H9 (cell line): ENCODE results near the gene VIPR2. TPM values are rescaled to one million over a fixed set of nuclear protein-coding genes. Genes with fewer than 3 reads are reported as not detected.

Experiments
- DNase-seq: peaks from one replicate; pipeline ENCODE4 v3.0.0-alpha.2; 2017
- H2AFZ ChIP-seq: one replicate; pipeline ENCODE4 v1.6.1; 2013; ENCODE audit warnings: mild to moderate bottlenecking, low read length, control low read depth, moderate library complexity
- H2AK5ac ChIP-seq: 2 replicates; pipeline ENCODE4 v1.6.1; 2013; ENCODE audit warnings: low read length, control low read depth, mixed read lengths; ENCODE audit not compliant: insufficient read length
- H2BK120ac ChIP-seq: one replicate; pipeline ENCODE4 v1.6.1; 2013; ENCODE audit warnings: low read depth, mild to moderate bottlenecking, low read length, control low read depth, inconsistent platforms; ENCODE audit not compliant: poor library complexity, severe bottlenecking
- H2BK12ac ChIP-seq: 2 replicates; pipeline ENCODE4 v1.6.1; 2013; ENCODE audit warnings: low read length, control low read depth, mixed read lengths, low read depth; ENCODE audit not compliant: insufficient read length
- H2BK15ac ChIP-seq: 2 replicates; pipeline ENCODE4 v1.6.1; 2013; ENCODE audit warnings: low read depth, low read length, control low read depth
- H2BK20ac ChIP-seq: one replicate; pipeline ENCODE4 v1.6.1; 2013; ENCODE audit warnings: low read depth, mild to moderate bottlenecking, low read length, control low read depth, inconsistent platforms; ENCODE audit not compliant: poor library complexity, severe bottlenecking
- H2BK5ac ChIP-seq: 2 replicates; pipeline ENCODE4 v1.6.1; 2013; ENCODE audit warnings: low read length, control low read depth, mixed read lengths; ENCODE audit not compliant: insufficient read length
- H3K14ac ChIP-seq: 2 replicates; pipeline ENCODE4 v1.6.1; 2013; ENCODE audit warnings: low read length, control low read depth; ENCODE audit not compliant: insufficient read depth
- H3K18ac ChIP-seq: 2 replicates; pipeline ENCODE4 v1.6.1; 2013; ENCODE audit warnings: low read depth, mild to moderate bottlenecking, mixed read lengths, low read length, control low read depth; ENCODE audit not compliant: insufficient read length
- H3K23ac ChIP-seq: 2 replicates; pipeline ENCODE4 v1.6.1; 2013; ENCODE audit warnings: low read length, control low read depth, mixed read lengths, low read depth; ENCODE audit not compliant: insufficient read length
- H3K23me2 ChIP-seq: 2 replicates; pipeline ENCODE4 v1.6.1; 2013; ENCODE audit warnings: low read depth, mild to moderate bottlenecking, mixed read lengths, low read length, control low read depth; ENCODE audit not compliant: insufficient read length, poor library complexity, severe bottlenecking
- H3K27ac ChIP-seq: 2 replicates; pipeline ENCODE4 v1.5.1; 2013; ENCODE audit warnings: low read length, control low read depth, mixed read lengths, low read depth; ENCODE audit not compliant: insufficient read length
- H3K27me3 ChIP-seq: 2 replicates; pipeline ENCODE4 v1.6.1; 2013; ENCODE audit warnings: low read length, control low read depth, inconsistent platforms; ENCODE audit not compliant: insufficient read depth
- H3K4ac ChIP-seq: 2 replicates; pipeline ENCODE4 v1.6.1; 2013; ENCODE audit warnings: low read depth, mild to moderate bottlenecking, control low read depth, inconsistent platforms, low read length, moderate library complexity
- H3K4me1 ChIP-seq: 2 replicates; pipeline ENCODE4 v1.6.1; 2013; ENCODE audit warnings: low read length, control low read depth, inconsistent platforms; ENCODE audit not compliant: insufficient read depth
- H3K4me2 ChIP-seq: 2 replicates; pipeline ENCODE4 v1.6.1; 2013; ENCODE audit warnings: low read length, control low read depth, mixed read lengths; ENCODE audit not compliant: insufficient read length, insufficient read depth
- H3K56ac ChIP-seq: 2 replicates; pipeline ENCODE4 v1.6.1; 2013; ENCODE audit warnings: low read depth, mild to moderate bottlenecking, mixed read lengths, low read length, control low read depth; ENCODE audit not compliant: insufficient read length
- H3K79me1 ChIP-seq: 2 replicates; pipeline ENCODE4 v1.6.1; 2013; ENCODE audit warnings: low read depth, mild to moderate bottlenecking, moderate library complexity, low read length, control low read depth, inconsistent platforms; ENCODE audit not compliant: insufficient read depth, poor library complexity, severe bottlenecking
- H3K79me2 ChIP-seq: 2 replicates; pipeline ENCODE4 v1.6.1; 2013; ENCODE audit warnings: low read length, control low read depth, inconsistent platforms; ENCODE audit not compliant: insufficient read depth
- H3K9ac ChIP-seq: 2 replicates; pipeline ENCODE4 v1.6.1; 2013; ENCODE audit warnings: low read length, control low read depth, mixed read lengths; ENCODE audit not compliant: insufficient read length; ENCODE audit errors: extremely low read depth
- H3K9me3 ChIP-seq: one replicate; pipeline ENCODE4 v1.6.1; 2013; ENCODE audit warnings: low read depth, low read length, inconsistent platforms; ENCODE audit not compliant: control insufficient read depth
- H3T11ph ChIP-seq: one replicate; pipeline ENCODE4 v1.6.1; 2013; ENCODE audit warnings: mild to moderate bottlenecking, low read length, control low read depth, inconsistent platforms
- H4K20me1 ChIP-seq: one replicate; pipeline ENCODE4 v1.6.1; 2013; ENCODE audit not compliant: control insufficient read depth, insufficient read length, insufficient read depth
- H4K5ac ChIP-seq: 2 replicates; pipeline ENCODE4 v1.6.1; 2013; ENCODE audit warnings: low read depth, mild to moderate bottlenecking, mixed read lengths, low read length, control low read depth; ENCODE audit not compliant: insufficient read length
- H4K8ac ChIP-seq: replicated peaks from 2 replicates; pipeline ENCODE4 v1.6.1; 2013; ENCODE audit warnings: low read length, control low read depth, mixed read lengths, low read depth; ENCODE audit not compliant: insufficient read length
- H4K91ac ChIP-seq: 2 replicates; pipeline ENCODE4 v1.6.1; 2013; ENCODE audit warnings: low read depth, mild to moderate bottlenecking, moderate library complexity, mixed read lengths, low read length, control low read depth; ENCODE audit not compliant: insufficient read length
- H3K27ac Mint-ChIP-seq, 3 experiments: 2 replicates in 2 of 3; 3 replicates in 1 of 3; pipeline ENCODE4 v1.8.0; 2020 to 2021; ENCODE audit warnings: mixed read lengths in 3 of 3, mild to moderate bottlenecking in 1 of 3, moderate library complexity in 1 of 3
- H3K27me3 Mint-ChIP-seq: 2 replicates; pipeline ENCODE4 v1.8.0; 2021; ENCODE audit warnings: low read depth, mild to moderate bottlenecking, moderate library complexity, mixed read lengths
- H3K36me3 Mint-ChIP-seq, 3 experiments: 2 replicates in 2 of 3; 3 replicates in 1 of 3; pipeline ENCODE4 v1.8.0; 2020 to 2021; ENCODE audit warnings: low read depth in 3 of 3, mixed read lengths in 3 of 3; ENCODE audit not compliant: insufficient read depth in 1 of 3
- H3K4me1 Mint-ChIP-seq, 2 experiments: 2 replicates each; pipeline ENCODE4 v1.8.0; 2020; ENCODE audit warnings: mixed read lengths in 2 of 2
- H3K4me3 Mint-ChIP-seq, 2 experiments: 2 replicates in 1 of 2; 3 replicates in 1 of 2; pipeline ENCODE4 v1.8.0; 2020 to 2021; ENCODE audit warnings: mild to moderate bottlenecking in 2 of 2, mixed read lengths in 2 of 2, moderate library complexity in 1 of 2
- H3K9me3 Mint-ChIP-seq, 2 experiments: 2 replicates in 1 of 2; 3 replicates in 1 of 2; pipeline ENCODE4 v1.8.0; 2020; ENCODE audit warnings: mild to moderate bottlenecking in 2 of 2, mixed read lengths in 2 of 2, moderate library complexity in 1 of 2
- WGBS: extraction: QIAGEN DNeasy Blood & Tissue Kit; methylation state at CpG from one replicate; pipeline ENCODE4 v1.1.7; 2013; ENCODE audit warnings: missing lambda C conversion rate, low lambda C conversion rate, mixed read lengths; ENCODE audit not compliant: insufficient read length; ENCODE audit errors: extremely low coverage; 5-methylcytosine and 5-hydroxymethylcytosine counted together
- total RNA-seq: library from RNA; stranded (reverse); gene quantifications from 2 replicates; pipeline ENCODE4 v1.2.1, GENCODE V29; 2021
- TF ChIP-seq, protein P1 (sequence below): fragments of 200-600 bp; sonication (generic); conservative IDR thresholded peaks from 3 replicates; pipeline ENCODE4 v1.8.0; 2021; ENCODE audit warnings: antibody characterized with exemption, mild to moderate bottlenecking

The VIPR2 gene
- total RNA-seq, 1 experiment from 2014 or later: 1.6 TPM

DNA sequence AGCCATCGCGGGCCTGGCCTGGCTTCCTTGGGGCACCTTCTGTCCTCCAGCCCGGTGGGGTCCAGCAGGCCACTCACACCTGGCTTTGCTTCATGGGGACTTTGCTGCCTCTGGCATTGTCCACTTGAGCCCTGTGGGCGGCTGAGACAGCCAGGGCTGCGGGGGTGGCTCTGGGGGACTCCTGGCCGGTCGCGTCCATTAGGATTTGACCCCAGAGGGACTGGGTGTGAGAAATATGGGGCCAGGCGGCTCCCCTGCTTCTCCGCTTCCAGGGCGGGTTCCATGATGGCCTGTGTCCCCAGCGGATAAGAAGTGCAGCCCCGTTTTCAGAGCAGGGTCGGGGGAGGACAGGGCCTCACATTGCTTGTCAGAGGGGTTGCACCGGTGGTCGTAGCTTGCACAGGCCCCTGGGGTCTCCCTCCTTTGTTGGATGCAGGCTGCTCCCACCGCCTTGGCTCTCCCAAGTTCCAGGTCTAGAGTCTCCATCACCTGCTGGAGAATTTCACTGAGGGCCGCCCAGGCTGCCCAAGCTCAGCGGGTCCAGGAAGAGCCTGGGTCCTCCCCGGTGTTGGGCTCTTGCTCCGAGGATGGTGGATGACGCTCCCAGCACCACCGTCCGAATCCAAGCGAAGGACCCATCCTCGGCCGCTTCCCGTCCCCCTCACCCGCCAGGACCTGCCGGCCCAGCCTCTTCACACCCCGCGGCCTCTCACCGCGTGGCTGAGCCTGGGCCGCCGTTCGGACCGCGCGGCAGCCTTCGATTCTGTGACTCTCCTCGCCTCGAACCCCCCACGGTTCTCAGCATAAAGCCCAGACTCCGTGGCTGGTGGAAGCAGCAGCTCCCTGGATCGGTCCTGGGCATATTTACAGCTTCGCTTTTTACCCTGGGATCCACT, 148.2 kb downstream of the VIPR2 start:
- Mint-ChIP-seq H3K9me3 (peaks cover 11 to 17% of the 10 kb centered on the region in 2 experiments), H3K4me3 (no peak overlapping the region), H3K27ac (no peak overlapping the region), H3K36me3 (peaks cover 0 to 11% (median 3%) of the 10 kb centered on the region in 3 experiments; a peak in 2 of 7 replicates), H3K27me3 (peaks cover 58% of the 10 kb centered on the region), H3K4me1 (peaks cover 17 to 20% of the 10 kb centered on the region in 2 experiments)
- no peaks in the 10 kb centered on the region for H3K4me1 ChIP-seq
- H4K20me1 ChIP-seq: no peaks in the 10 kb centered on the region
- no peak overlapping the region for H3K56ac ChIP-seq
- peaks cover 4% of the 10 kb centered on the region for H3K23me2 ChIP-seq
- H3K79me1 ChIP-seq: no peaks in the 10 kb centered on the region
- H3K9me3 ChIP-seq: no peaks in the 10 kb centered on the region
- no peak overlapping the region for H3K23ac ChIP-seq
- H4K91ac ChIP-seq: no peak overlapping the region
- no peak overlapping the region for H3K4ac ChIP-seq
- H3K27me3 ChIP-seq: peaks cover 12% of the 10 kb centered on the region; the same call in 1 of the 2 replicates
- H2BK15ac ChIP-seq: no peak overlapping the region
- no peak overlapping the region for H4K5ac ChIP-seq
- H2BK12ac ChIP-seq: no peak overlapping the region
- H3K27ac ChIP-seq: no peak overlapping the region
- TF ChIP-seq, protein P1, sequence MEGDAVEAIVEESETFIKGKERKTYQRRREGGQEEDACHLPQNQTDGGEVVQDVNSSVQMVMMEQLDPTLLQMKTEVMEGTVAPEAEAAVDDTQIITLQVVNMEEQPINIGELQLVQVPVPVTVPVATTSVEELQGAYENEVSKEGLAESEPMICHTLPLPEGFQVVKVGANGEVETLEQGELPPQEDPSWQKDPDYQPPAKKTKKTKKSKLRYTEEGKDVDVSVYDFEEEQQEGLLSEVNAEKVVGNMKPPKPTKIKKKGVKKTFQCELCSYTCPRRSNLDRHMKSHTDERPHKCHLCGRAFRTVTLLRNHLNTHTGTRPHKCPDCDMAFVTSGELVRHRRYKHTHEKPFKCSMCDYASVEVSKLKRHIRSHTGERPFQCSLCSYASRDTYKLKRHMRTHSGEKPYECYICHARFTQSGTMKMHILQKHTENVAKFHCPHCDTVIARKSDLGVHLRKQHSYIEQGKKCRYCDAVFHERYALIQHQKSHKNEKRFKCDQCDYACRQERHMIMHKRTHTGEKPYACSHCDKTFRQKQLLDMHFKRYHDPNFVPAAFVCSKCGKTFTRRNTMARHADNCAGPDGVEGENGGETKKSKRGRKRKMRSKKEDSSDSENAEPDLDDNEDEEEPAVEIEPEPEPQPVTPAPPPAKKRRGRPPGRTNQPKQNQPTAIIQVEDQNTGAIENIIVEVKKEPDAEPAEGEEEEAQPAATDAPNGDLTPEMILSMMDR: no peak
- H3K79me2 ChIP-seq: no peaks in the 10 kb centered on the region
- no peak overlapping the region for H4K8ac ChIP-seq
- no peak overlapping the region for H2BK5ac ChIP-seq
- WGBS: no CpG with 5 or more reads among the region's 47 CpGs
- H3K14ac ChIP-seq: no peak overlapping the region
- no peak overlapping the region for H2BK20ac ChIP-seq
- no peak overlapping the region for H2AK5ac ChIP-seq
- H2AFZ ChIP-seq: no peak overlapping the region
- no peak overlapping the region for H2BK120ac ChIP-seq
- no peak for DNase-seq
- no peak overlapping the region for H3K9ac ChIP-seq
- H3K18ac ChIP-seq: no peak overlapping the region
- H3T11ph ChIP-seq: no peak overlapping the region
- no peak overlapping the region for H3K4me2 ChIP-seq
